Mammary epithelial cell (primary cell): ENCODE data around the gene PPFIA2.

Source experiments
- CTCF ChIP-seq, 2 donors: IDR thresholded peaks in 1 of 2; conservative IDR thresholded peaks in 1 of 2; 2 replicates each; pipeline ENCODE4 v1.5.1; 2011 to 2012; ENCODE audit warnings: inconsistent platforms in 2 of 2, low read length in 2 of 2, mild to moderate bottlenecking in 2 of 2, control low read depth in 1 of 2, low read depth in 1 of 2; ENCODE audit not compliant: insufficient read depth in 1 of 2; ENCODE audit errors: extremely low read depth in 1 of 2
- EZH2 ChIP-seq: IDR thresholded peaks from 2 replicates; pipeline ENCODE4 v1.6.1; 2012; ENCODE audit warnings: low read length, inconsistent platforms, borderline replicate concordance

GRCh38 chr12:81337886-81338285 lies 421.3 kb downstream of the PPFIA2 start:
- TF ChIP-seq CTCF (conservative IDR thresholded peaks at IDR 0.05 in 1 of 2, IDR thresholded peaks at IDR 0.05 in 1 of 2; ENCODE audit: extremely low read depth in 1 of 2, insufficient read depth in 1 of 2, low read depth in 1 of 2, low read length in 2 of 2) (no peak), EZH2 (no peak)
